Measurements from ENCODE around the gene SPARCL1. TPM values are rescaled to one million over a fixed set of nuclear protein-coding genes. Genes with fewer than 3 reads are reported as not detected.

The SPARCL1 gene
- total and polyA plus RNA-seq, 9 of the 15 experiments (the other 6 are each of a cell fraction or from before 2014, with no cell fraction given): 0.03 to 0.71 (median 0.05) TPM; not detected in 3

- Histone ChIP-seq H3K79me2 (ENCODE audit: control insufficient read depth, insufficient read depth, low read length) (no peaks in the 10 kb centered on the region), H3K4me2 (ENCODE audit: insufficient read depth, low read length) (no peak overlapping the region), H3K4me1 (replicated peaks in 1 of 2; ENCODE audit: control insufficient read depth in 2 of 2, insufficient read depth in 2 of 2, low read length in 2 of 2) (no peaks in the 10 kb centered on the region), H3K9ac (ENCODE audit: insufficient read depth in 1 of 2, low read depth in 2 of 2, low read length in 2 of 2) (no peak overlapping the region), H3K36me3 (ENCODE audit: control insufficient read depth, insufficient read depth, low read length) (no peaks in the 10 kb centered on the region), H3K4me3 (no peak overlapping the region), H3K27me3 (ENCODE audit: control insufficient read depth in 2 of 2, insufficient read depth in 2 of 2, low read length in 2 of 2) (peaks cover 0 to 4% of the 10 kb centered on the region in 2 experiments; a peak in 3 of 5 replicates), H3K9me3 (replicated peaks; ENCODE audit: control insufficient read depth, insufficient read depth, low read depth, low read length) (no peaks in the 10 kb centered on the region), H3K9me1 (ENCODE audit: control insufficient read depth, insufficient read depth, low read length) (no peaks in the 10 kb centered on the region), H3K27ac (ENCODE audit: extremely low read depth, low read depth, low read length) (no peak overlapping the region), H4K20me1 (replicated peaks; ENCODE audit: control insufficient read depth, insufficient read depth, low read length) (no peaks in the 10 kb centered on the region), H2AFZ (ENCODE audit: low read depth, low read length) (no peak overlapping the region)
- TF ChIP-seq ETV1 (tag; conservative IDR thresholded peaks at IDR 0.05; ENCODE audit: low read depth) (no peak), ZKSCAN8 (CRISPR knock-in tag; IDR thresholded peaks at IDR 0.05) (no peak), ZNF696 (CRISPR knock-in tag; conservative IDR thresholded peaks at IDR 0.05) (no peak), EZH2 (IDR thresholded peaks at IDR 0.05; ENCODE audit: borderline replicate concordance, low read depth, low read length) (no peak), PYGO2 (tag; IDR thresholded peaks at IDR 0.05) (no peak), THAP7 (CRISPR knock-in tag; IDR thresholded peaks at IDR 0.05) (no peak), SOX6 (IDR thresholded peaks at IDR 0.05) (no peak), ZSCAN32 (CRISPR knock-in tag; IDR thresholded peaks at IDR 0.05) (no peak), TCF15 (CRISPR knock-in tag; IDR thresholded peaks at IDR 0.05) (no peak), NFATC3 (IDR thresholded peaks at IDR 0.05) (no peak)
- TF ChIP-seq, protein P1, sequence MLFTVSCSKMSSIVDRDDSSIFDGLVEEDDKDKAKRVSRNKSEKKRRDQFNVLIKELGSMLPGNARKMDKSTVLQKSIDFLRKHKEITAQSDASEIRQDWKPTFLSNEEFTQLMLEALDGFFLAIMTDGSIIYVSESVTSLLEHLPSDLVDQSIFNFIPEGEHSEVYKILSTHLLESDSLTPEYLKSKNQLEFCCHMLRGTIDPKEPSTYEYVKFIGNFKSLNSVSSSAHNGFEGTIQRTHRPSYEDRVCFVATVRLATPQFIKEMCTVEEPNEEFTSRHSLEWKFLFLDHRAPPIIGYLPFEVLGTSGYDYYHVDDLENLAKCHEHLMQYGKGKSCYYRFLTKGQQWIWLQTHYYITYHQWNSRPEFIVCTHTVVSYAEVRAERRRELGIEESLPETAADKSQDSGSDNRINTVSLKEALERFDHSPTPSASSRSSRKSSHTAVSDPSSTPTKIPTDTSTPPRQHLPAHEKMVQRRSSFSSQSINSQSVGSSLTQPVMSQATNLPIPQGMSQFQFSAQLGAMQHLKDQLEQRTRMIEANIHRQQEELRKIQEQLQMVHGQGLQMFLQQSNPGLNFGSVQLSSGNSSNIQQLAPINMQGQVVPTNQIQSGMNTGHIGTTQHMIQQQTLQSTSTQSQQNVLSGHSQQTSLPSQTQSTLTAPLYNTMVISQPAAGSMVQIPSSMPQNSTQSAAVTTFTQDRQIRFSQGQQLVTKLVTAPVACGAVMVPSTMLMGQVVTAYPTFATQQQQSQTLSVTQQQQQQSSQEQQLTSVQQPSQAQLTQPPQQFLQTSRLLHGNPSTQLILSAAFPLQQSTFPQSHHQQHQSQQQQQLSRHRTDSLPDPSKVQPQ (CRISPR knock-in tag; IDR thresholded peaks at IDR 0.05; ENCODE audit: borderline replicate concordance): no peak
- ChIA-PET CTCF (ENCODE audit: low intra/inter-chr PET ratio) (no interaction called here), POLR2A (no interaction called here)
- FAIRE-seq: no peak
- WGBS (ENCODE audit: insufficient coverage, low coverage, missing lambda C conversion rate): 0% methylated on average over 1 of the region's 1 CpG
- BruUV-seq (replicated peaks): no TSS peak
- no peak for ATAC-seq
- no peak for DNase-seq (ENCODE audit: extremely low read depth in 1 of 4, low spot score in 3 of 4)
- intact Hi-C loops (cut with micrococcal nuclease) (no loop called here), in situ Hi-C loops (cut with MboI) (no loop called here)
Measured at GRCh38 chr4:87575408-87575807, 46.2 kb upstream of the SPARCL1 start.

All from K562 (cell line).